Upper lobe of left lung (tissue), 6 donors: ENCODE data around the gene PAGE2B. TPM values are rescaled to one million over a fixed set of nuclear protein-coding genes. Genes with fewer than 3 reads are reported as not detected.
"Not testable (repeated sequence)": the region's sequence is repeated elsewhere in the genome, so short reads cannot be mapped to it uniquely, and the experiment has no call there.

Source experiments
- ATAC-seq, 2 donors: fragments of 200-7000 bp; cut with Tn5 transposase; one replicate each; pipeline ENCODE4 v1.9.1; 2022; ENCODE audit warnings: mild to moderate bottlenecking in 2 of 2, moderate library complexity in 2 of 2; ENCODE audit not compliant: low FRiP score in 2 of 2
- DNase-seq, 2 donors: peaks; one replicate each; pipeline ENCODE4 v3.0.0-alpha.2; 2019 to 2020
- H3K27ac ChIP-seq, 4 donors: fragments of 200-600 bp; sonication (generic); one replicate each; pipeline ENCODE4 v1.5.1; 2016 to 2019
- H3K27me3 ChIP-seq, 4 donors: fragments of 200-600 bp; sonication (generic); one replicate each; pipeline ENCODE4 v1.5.1; 2017 to 2019
- H3K36me3 ChIP-seq, 4 donors: fragments of 200-600 bp; sonication (generic); one replicate each; pipeline ENCODE4 v1.5.1; 2016 to 2019
- H3K4me1 ChIP-seq, 4 donors: fragments of 200-600 bp; sonication (generic); one replicate each; pipeline ENCODE4 v1.5.1; 2018 to 2019
- H3K4me3 ChIP-seq, 4 donors: fragments of 200-600 bp; sonication (generic); one replicate each; pipeline ENCODE4 v1.5.1; 2017 to 2019; ENCODE audit warnings: mild to moderate bottlenecking in 2 of 4, moderate library complexity in 1 of 4
- H3K9me3 ChIP-seq, 4 donors: fragments of 200-600 bp; sonication (generic); one replicate each; pipeline ENCODE4 v1.5.1; 2018 to 2019
- CTCF ChIP-seq, 6 experiments: fragments of 450-650 bp in 4 of 6; fragments of 200-600 bp in 2 of 6; sonication (generic) in 2 of 6; IDR thresholded peaks; one replicate each; pipeline ENCODE4 v1.5.1; 2016 to 2019; ENCODE audit warnings: antibody characterized with exemption in 6 of 6
- EP300 ChIP-seq, 4 donors: sonication (generic); formaldehyde crosslinking; IDR thresholded peaks; one replicate each; pipeline ENCODE4 v1.5.1; 2017; ENCODE audit warnings: antibody characterized with exemption in 4 of 4, control low read depth in 2 of 4
- POLR2A ChIP-seq, 4 donors: fragments of 450-650 bp; IDR thresholded peaks; one replicate each; pipeline ENCODE4 v1.5.1; 2016 to 2017; ENCODE audit warnings: antibody characterized with exemption in 4 of 4, mild to moderate bottlenecking in 2 of 4
- POLR2AphosphoS5 ChIP-seq, 2 donors: sonication (generic); formaldehyde crosslinking; IDR thresholded peaks; one replicate each; pipeline ENCODE4 v1.5.1; 2017; ENCODE audit warnings: antibody characterized with exemption in 2 of 2
- WGBS, 2 donors: methylation state at CpG; one replicate each; pipeline ENCODE4 v1.1.5; 2017 to 2018; 5-methylcytosine and 5-hydroxymethylcytosine counted together
- total RNA-seq, 6 donors: library from RNA; depleted of rRNA in 4 of 6; stranded (reverse); fragments of >200 nt in 4 of 6; gene quantifications; one replicate each; pipeline versions ENCODE4 v1.1.0 to v1.2.1, GENCODE V29; 2016 to 2021
- donor health status: DM: no; HTN: no; CAD: no; lungs with moderate emphysema.
- donor health status: DM: no; HTN: yes; CAD: no; lungs with severe emphysema.

Gene PAGE2B
- total RNA-seq, 6 donors from 2014 or later: not detected

GRCh38 chrX:55041514-55041913, 33.3 kb upstream of the PAGE2B start:
- Histone ChIP-seq H3K36me3 (no peaks in the 10 kb centered on the region), H3K4me1 (no peaks in the 10 kb centered on the region), H3K27me3 (no peaks in the 10 kb centered on the region), H3K27ac (no peak overlapping the region), H3K9me3 (no peaks in the 10 kb centered on the region), H3K4me3 (no peak overlapping the region)
- TF ChIP-seq POLR2A (IDR thresholded peaks at IDR 0.05) (no peak), POLR2AphosphoS5 (IDR thresholded peaks at IDR 0.05) (no peak), CTCF (IDR thresholded peaks at IDR 0.05) (no peak), EP300 (IDR thresholded peaks at IDR 0.05) (no peak)
- DNase-seq (peak in 1 of 2 donors; percentile 10), ATAC-seq (no peak)
- 95 to 100% methylated on average over 1 to 5 of the region's 6 CpGs for WGBS, 2 donors

- H3K27ac ChIP-seq, H3K4me3 ChIP-seq, H3K27me3 ChIP-seq, ATAC-seq, H3K36me3 ChIP-seq, DNase-seq, H3K4me1 ChIP-seq: not testable (repeated sequence)
- peaks cover 0 to 12% (median 0%) of the 10 kb centered on the region in 4 donors for H3K9me3 ChIP-seq
- 82 to 89% methylated on average over 2 of the region's 2 CpGs for WGBS, 2 donors
These were observed 24.2 kb upstream of the PAGE2B start for GRCh38 chrX:55050599-55050998.

- Histone ChIP-seq H3K27me3 (no peaks in the 10 kb centered on the region), H3K36me3 (no peaks in the 10 kb centered on the region), H3K4me1 (peaks cover 0 to 6% (median 2%) of the 10 kb centered on the region in 4 donors), H3K4me3 (peak overlapping the region in 3 of 4 donors; percentile 2 to 20 (median 8)), H3K9me3 (peaks cover 0 to 7% (median 0%) of the 10 kb centered on the region in 4 donors), H3K27ac (no peak overlapping the region)
- 20 to 38% methylated on average over 7 of the region's 7 CpGs for WGBS, 2 donors
- TF ChIP-seq EP300 (IDR thresholded peaks at IDR 0.05): no peak
- no peak for TF ChIP-seq POLR2AphosphoS5 (IDR thresholded peaks at IDR 0.05)
- TF ChIP-seq CTCF (IDR thresholded peaks at IDR 0.05): no peak
- no peak for TF ChIP-seq POLR2A (IDR thresholded peaks at IDR 0.05)
- ATAC-seq: no peak
- DNase-seq: no peak
These were observed 17.8 kb upstream of the PAGE2B start for GRCh38 chrX:55056820-55057674.

- 20 to 24% methylated on average over 5 of the region's 5 CpGs for WGBS, 2 donors
- ATAC-seq: peak; percentile 78 to 82
- DNase-seq: no peak
- Histone ChIP-seq H3K27me3 (no peaks in the 10 kb centered on the region), H3K9me3 (peaks cover 0 to under 1% (median 0%) of the 10 kb centered on the region in 4 donors), H3K4me1 (peaks cover 0 to 6% (median 2%) of the 10 kb centered on the region in 4 donors), H3K4me3 (peak overlapping the region in 3 of 4 donors; percentile 2 to 20 (median 8)), H3K27ac (no peak overlapping the region), H3K36me3 (no peaks in the 10 kb centered on the region)
- TF ChIP-seq EP300 (IDR thresholded peaks at IDR 0.05) (no peak), CTCF (IDR thresholded peaks at IDR 0.05) (peak; percentile 57 to 71 (median 66))
These were observed 17.1 kb upstream of the PAGE2B start for GRCh38 chrX:55057675-55058249.

- DNase-seq, H3K27ac ChIP-seq, H3K9me3 ChIP-seq, ATAC-seq, H3K36me3 ChIP-seq, H3K4me3 ChIP-seq, H3K4me1 ChIP-seq, H3K27me3 ChIP-seq: not testable (repeated sequence)
- WGBS, 2 donors: 78 to 86% methylated on average over 2 of the region's 2 CpGs
These were observed 7.7 kb upstream of the PAGE2B start for GRCh38 chrX:55067180-55067579.
